ENCODE measurements around the gene RFX8. TPM values are rescaled to one million over a fixed set of nuclear protein-coding genes. Genes with fewer than 3 reads are reported as not detected.

Gene RFX8
- total RNA-seq, 1 experiment from 2014 or later = not detected

GRCh38 chr2:101500180-101500579, 25.3 kb upstream of the RFX8 start:
- H3K27me3 ChIP-seq (replicated peaks; ENCODE audit: insufficient read depth, low read depth, low read length, poor library complexity) = no peaks in the 10 kb centered on the region
- no peaks in the 10 kb centered on the region for H3K36me3 ChIP-seq (ENCODE audit: insufficient read depth, low read length, poor library complexity, severe bottlenecking)
- intact Hi-C loops (cut with micrococcal nuclease; ENCODE audit: unreplicated experiment) = no loop called here
- ChIA-PET CTCF (no interaction called here), POLR2A (ENCODE audit: low non-redundant PET) (interaction anchor here (0.5 kb wide), 1 partner anchor 379 kb away, joined by 5 read pairs; no protein-coding TSS in a partner anchor)
- no peak overlapping the region for H3K27ac ChIP-seq (ENCODE audit: low read depth, low read length, poor library complexity, severe bottlenecking)
- DNase-seq (ENCODE audit: low spot score) = peak; percentile 68
- TF ChIP-seq EZH2 (IDR thresholded peaks at IDR 0.05; ENCODE audit: borderline replicate concordance, low read depth, low read length, poor library complexity, severe bottlenecking) = no peak
- TF ChIP-seq CTCF (conservative IDR thresholded peaks at IDR 0.05; ENCODE audit: low read depth, low read length) = no peak
- H3K9me3 ChIP-seq (ENCODE audit: low read depth, low read length, poor library complexity, severe bottlenecking) = no peaks in the 10 kb centered on the region
- BruUV-seq (replicated peaks) = no TSS peak
- H3K4me1 ChIP-seq (ENCODE audit: insufficient read depth, low read length, poor library complexity, severe bottlenecking) = peaks cover 21% of the 10 kb centered on the region
- no peak overlapping the region for H3K4me3 ChIP-seq (ENCODE audit: low read depth, low read length, poor library complexity, severe bottlenecking)

GRCh38 chr2:101496279-101496678, 21.4 kb upstream of the RFX8 start:
- ChIA-PET CTCF (no interaction called here), POLR2A (ENCODE audit: low non-redundant PET) (no interaction called here)

GRCh38 chr2:101492936-101493473, 18.1 kb upstream of the RFX8 start:
- BruUV-seq (replicated peaks) = no TSS peak
- Histone ChIP-seq H3K36me3 (ENCODE audit: insufficient read depth, low read length, poor library complexity, severe bottlenecking) (no peaks in the 10 kb centered on the region), H3K4me3 (ENCODE audit: low read depth, low read length, poor library complexity, severe bottlenecking) (no peak overlapping the region), H3K27me3 (replicated peaks; ENCODE audit: insufficient read depth, low read depth, low read length, poor library complexity) (no peaks in the 10 kb centered on the region), H3K27ac (ENCODE audit: low read depth, low read length, poor library complexity, severe bottlenecking) (no peak overlapping the region), H3K9me3 (ENCODE audit: low read depth, low read length, poor library complexity, severe bottlenecking) (no peaks in the 10 kb centered on the region), H3K4me1 (ENCODE audit: insufficient read depth, low read length, poor library complexity, severe bottlenecking) (no peaks in the 10 kb centered on the region)
- POLR2A ChIA-PET (ENCODE audit: low non-redundant PET) = no interaction called here
- intact Hi-C loops (cut with micrococcal nuclease; ENCODE audit: unreplicated experiment) = no loop called here
- TF ChIP-seq EZH2 (IDR thresholded peaks at IDR 0.05; ENCODE audit: borderline replicate concordance, low read depth, low read length, poor library complexity, severe bottlenecking) (no peak), CTCF (conservative IDR thresholded peaks at IDR 0.05; ENCODE audit: low read depth, low read length) (no peak)
- CTCF ChIA-PET = no interaction called here
- no peak for DNase-seq (ENCODE audit: low spot score)

More at GRCh38 chr2:101496279-101496678, 21.4 kb upstream of the RFX8 start:
- no peak for TF ChIP-seq EZH2 (IDR thresholded peaks at IDR 0.05; ENCODE audit: borderline replicate concordance, low read depth, low read length, poor library complexity, severe bottlenecking)
- TF ChIP-seq CTCF (conservative IDR thresholded peaks at IDR 0.05; ENCODE audit: low read depth, low read length) = no peak
- no peaks in the 10 kb centered on the region for H3K9me3 ChIP-seq (ENCODE audit: low read depth, low read length, poor library complexity, severe bottlenecking)
- H3K27me3 ChIP-seq (replicated peaks; ENCODE audit: insufficient read depth, low read depth, low read length, poor library complexity) = no peaks in the 10 kb centered on the region
- peaks cover 19% of the 10 kb centered on the region for H3K4me1 ChIP-seq (ENCODE audit: insufficient read depth, low read length, poor library complexity, severe bottlenecking)
- no TSS peak for BruUV-seq (replicated peaks)
- no peak overlapping the region for H3K27ac ChIP-seq (ENCODE audit: low read depth, low read length, poor library complexity, severe bottlenecking)
- intact Hi-C loops (cut with micrococcal nuclease; ENCODE audit: unreplicated experiment) = no loop called here
- H3K4me3 ChIP-seq (ENCODE audit: low read depth, low read length, poor library complexity, severe bottlenecking) = no peak overlapping the region
- DNase-seq (ENCODE audit: low spot score) = no peak
- no peaks in the 10 kb centered on the region for H3K36me3 ChIP-seq (ENCODE audit: insufficient read depth, low read length, poor library complexity, severe bottlenecking)

Measured in A673 (cell line).